ENCODE data around the gene CBFA2T3.

Gene CBFA2T3

GRCh38 chr16:88999457-89000206, 22.6 kb upstream of the CBFA2T3 start:
- no peak for TF ChIP-seq CTCF (IDR thresholded peaks at IDR 0.05; ENCODE audit: extremely low read depth, missing control alignments)
- no peak for DNase-seq (ENCODE audit: low spot score)

- TF ChIP-seq CTCF (IDR thresholded peaks at IDR 0.05; ENCODE audit: extremely low read depth, missing control alignments): no peak
- no peak for DNase-seq (ENCODE audit: low spot score)
Observed at GRCh38 chr16:88995746-88996535, 18.9 kb upstream of the CBFA2T3 start.

GRCh38 chr16:88995194-88995593, 18.2 kb upstream of the CBFA2T3 start:
- no peak for DNase-seq (ENCODE audit: low spot score)
- no peak for TF ChIP-seq CTCF (IDR thresholded peaks at IDR 0.05; ENCODE audit: extremely low read depth, missing control alignments)

- no peak for DNase-seq (ENCODE audit: low spot score)
- no peak for TF ChIP-seq CTCF (IDR thresholded peaks at IDR 0.05; ENCODE audit: extremely low read depth, missing control alignments)
Observed at GRCh38 chr16:88994695-88995094, 17.7 kb upstream of the CBFA2T3 start.

GRCh38 chr16:88993946-88994600, 17.1 kb upstream of the CBFA2T3 start:
- DNase-seq (ENCODE audit: low spot score): no peak
- TF ChIP-seq CTCF (IDR thresholded peaks at IDR 0.05; ENCODE audit: extremely low read depth, missing control alignments): no peak

GRCh38 chr16:88993166-88993761, 16.3 kb upstream of the CBFA2T3 start:
- DNase-seq (ENCODE audit: low spot score): no peak
- TF ChIP-seq CTCF (IDR thresholded peaks at IDR 0.05; ENCODE audit: extremely low read depth, missing control alignments): no peak

All from GM20000 (cell line).